ENCODE data around the gene TEX14. TPM values are rescaled to one million over a fixed set of nuclear protein-coding genes. Genes with fewer than 3 reads are reported as not detected.

TEX14 gene
- total RNA-seq, 1 experiment from 2014 or later = 0.31 TPM

DNA sequence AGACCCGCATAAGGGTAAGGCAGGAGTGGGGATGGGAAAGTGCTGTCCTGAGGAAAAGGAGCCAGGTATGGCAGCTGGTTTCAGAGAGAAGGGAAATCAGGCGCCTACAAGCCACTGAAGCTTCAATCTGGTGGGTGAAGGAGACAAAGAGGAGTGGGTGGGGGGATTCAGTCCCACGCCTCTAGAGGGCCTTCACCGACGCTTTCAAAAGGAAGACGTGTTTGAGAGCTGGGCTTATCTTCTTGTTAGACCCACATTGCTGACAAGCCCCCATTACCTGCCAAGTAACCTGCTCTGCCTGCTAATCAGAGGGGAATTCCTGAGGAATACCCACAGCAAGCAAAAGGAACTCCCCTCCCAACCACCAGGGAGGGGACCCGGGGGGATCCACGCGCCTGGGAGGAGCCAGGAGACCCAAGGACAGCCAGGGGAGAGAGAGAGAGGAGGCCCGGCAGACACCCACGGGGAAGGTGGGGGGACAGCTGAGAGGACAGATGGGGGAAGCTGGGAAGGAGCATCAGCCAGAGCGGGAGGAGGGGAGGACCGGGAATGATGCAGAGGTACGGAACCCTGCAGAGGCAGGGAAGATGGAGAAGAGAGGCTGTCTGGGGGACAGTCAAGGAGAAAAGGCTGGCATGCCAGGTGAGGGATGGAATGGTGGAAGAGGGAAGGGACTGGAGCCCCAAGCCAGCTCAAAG, 178.4 kb downstream of the TEX14 start:
- H3K36me3 Mint-ChIP-seq (ENCODE audit: insufficient read depth in 1 of 3, low read depth in 3 of 3) = peaks cover 21 to 44% (median 43%) of the 10 kb centered on the region in 3 experiments; a peak in 6 of 7 replicates
- Histone ChIP-seq H2BK12ac (ENCODE audit: insufficient read length, low read depth, low read length) (no peak overlapping the region), H4K8ac (replicated peaks; ENCODE audit: insufficient read length, low read depth, low read length) (no peak overlapping the region), H3K79me2 (ENCODE audit: insufficient read depth, low read length) (no peaks in the 10 kb centered on the region), H2BK20ac (ENCODE audit: low read depth, low read length, poor library complexity, severe bottlenecking) (no peak overlapping the region), H3K4ac (ENCODE audit: low read depth, low read length) (no peak overlapping the region), H3K14ac (ENCODE audit: insufficient read depth, low read length) (no peak overlapping the region), H3T11ph (ENCODE audit: low read length) (no peak overlapping the region), H4K5ac (ENCODE audit: insufficient read length, low read depth, low read length) (no peak overlapping the region), H3K23ac (ENCODE audit: insufficient read length, low read depth, low read length) (no peak overlapping the region), H3K18ac (ENCODE audit: insufficient read length, low read depth, low read length) (no peak overlapping the region), H3K9me3 (ENCODE audit: control insufficient read depth, low read depth, low read length) (no peaks in the 10 kb centered on the region), H3K27me3 (ENCODE audit: insufficient read depth, low read length) (no peaks in the 10 kb centered on the region), H4K20me1 (ENCODE audit: control insufficient read depth, insufficient read depth, insufficient read length) (no peaks in the 10 kb centered on the region), H2BK5ac (ENCODE audit: insufficient read length, low read length) (no peak overlapping the region), H3K79me1 (ENCODE audit: insufficient read depth, low read depth, low read length, poor library complexity, severe bottlenecking) (no peaks in the 10 kb centered on the region), H2AFZ (ENCODE audit: low read length) (no peak overlapping the region), H3K23me2 (ENCODE audit: insufficient read length, low read depth, low read length, poor library complexity, severe bottlenecking) (peaks cover 11% of the 10 kb centered on the region), H3K27ac (ENCODE audit: insufficient read length, low read depth, low read length) (no peak overlapping the region), H3K9ac (ENCODE audit: extremely low read depth, insufficient read length, low read length) (peak overlapping the region; percentile 53), H2BK120ac (ENCODE audit: low read depth, low read length, poor library complexity, severe bottlenecking) (no peak overlapping the region), H4K91ac (ENCODE audit: insufficient read length, low read depth, low read length) (no peak overlapping the region), H3K4me2 (ENCODE audit: insufficient read depth, insufficient read length, low read length) (peak overlapping the region; percentile 88), H2AK5ac (ENCODE audit: insufficient read length, low read length) (no peak overlapping the region), H3K4me1 (ENCODE audit: insufficient read depth, low read length) (peaks cover 3% of the 10 kb centered on the region; the same call in 1 of the 2 replicates), H2BK15ac (ENCODE audit: low read depth, low read length) (no peak overlapping the region), H3K56ac (ENCODE audit: insufficient read length, low read depth, low read length) (no peak overlapping the region)
- WGBS (ENCODE audit: extremely low coverage, insufficient read length, low lambda C conversion rate) = no CpG with 5 or more reads among the region's 14 CpGs
- H3K4me1 Mint-ChIP-seq = peaks cover 24 to 33% of the 10 kb centered on the region in 2 experiments
- H3K27ac Mint-ChIP-seq = peak overlapping the region; percentile 75 to 98 (median 76); a peak in 5 of 7 replicates
- no peaks in the 10 kb centered on the region for H3K27me3 Mint-ChIP-seq (ENCODE audit: low read depth)
- DNase-seq = no peak
- H3K4me3 Mint-ChIP-seq = peak overlapping the region; percentile 90 to 95
- H3K9me3 Mint-ChIP-seq = no peaks in the 10 kb centered on the region; a peak in 1 of 5 replicates
- TF ChIP-seq, protein P1, sequence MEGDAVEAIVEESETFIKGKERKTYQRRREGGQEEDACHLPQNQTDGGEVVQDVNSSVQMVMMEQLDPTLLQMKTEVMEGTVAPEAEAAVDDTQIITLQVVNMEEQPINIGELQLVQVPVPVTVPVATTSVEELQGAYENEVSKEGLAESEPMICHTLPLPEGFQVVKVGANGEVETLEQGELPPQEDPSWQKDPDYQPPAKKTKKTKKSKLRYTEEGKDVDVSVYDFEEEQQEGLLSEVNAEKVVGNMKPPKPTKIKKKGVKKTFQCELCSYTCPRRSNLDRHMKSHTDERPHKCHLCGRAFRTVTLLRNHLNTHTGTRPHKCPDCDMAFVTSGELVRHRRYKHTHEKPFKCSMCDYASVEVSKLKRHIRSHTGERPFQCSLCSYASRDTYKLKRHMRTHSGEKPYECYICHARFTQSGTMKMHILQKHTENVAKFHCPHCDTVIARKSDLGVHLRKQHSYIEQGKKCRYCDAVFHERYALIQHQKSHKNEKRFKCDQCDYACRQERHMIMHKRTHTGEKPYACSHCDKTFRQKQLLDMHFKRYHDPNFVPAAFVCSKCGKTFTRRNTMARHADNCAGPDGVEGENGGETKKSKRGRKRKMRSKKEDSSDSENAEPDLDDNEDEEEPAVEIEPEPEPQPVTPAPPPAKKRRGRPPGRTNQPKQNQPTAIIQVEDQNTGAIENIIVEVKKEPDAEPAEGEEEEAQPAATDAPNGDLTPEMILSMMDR (conservative IDR thresholded peaks at IDR 0.05) = 0 out of 3 replicates have a peak, but pooled peaks have one; percentile 23
